Neural progenitor cell (in vitro differentiated cells): ENCODE measurements around the gene ENAH. TPM values are rescaled to one million over a fixed set of nuclear protein-coding genes. Genes with fewer than 3 reads are reported as not detected.

ENCODE experiments used
- DNase-seq: peaks from one replicate; pipeline ENCODE4 v3.0.0-alpha.2; 2016; ENCODE audit warnings: low spot score
- H2AFZ ChIP-seq: fragments of 200-600 bp; sonication (generic); replicated peaks from 2 replicates; pipeline ENCODE4 v1.6.1; 2016; ENCODE audit warnings: antibody characterized with exemption
- H3F3A ChIP-seq: fragments of 200-600 bp; sonication (generic); 2 replicates; pipeline ENCODE4 v1.6.1; 2016; ENCODE audit warnings: antibody characterized with exemption, low read depth
- H3K27ac ChIP-seq: fragments of 200-600 bp; sonication (generic); 2 replicates; pipeline ENCODE4 v1.5.1; 2016; ENCODE audit warnings: mild to moderate bottlenecking
- H3K27me3 ChIP-seq: fragments of 200-600 bp; sonication (generic); 2 replicates; pipeline ENCODE4 v1.6.1; 2016; ENCODE audit warnings: mild to moderate bottlenecking, moderate library complexity
- H3K36me3 ChIP-seq: fragments of 200-600 bp; sonication (generic); 2 replicates; pipeline ENCODE4 v1.5.1; 2016
- H3K4me1 ChIP-seq: fragments of 200-600 bp; sonication (generic); 2 replicates; pipeline ENCODE4 v1.6.1; 2016; ENCODE audit warnings: mixed run types
- H3K4me2 ChIP-seq: fragments of 200-600 bp; sonication (generic); 2 replicates; pipeline ENCODE4 v1.6.1; 2016
- H3K4me3 ChIP-seq: fragments of 200-600 bp; sonication (generic); 2 replicates; pipeline ENCODE4 v1.5.1; 2016
- H3K79me2 ChIP-seq: fragments of 200-600 bp; sonication (generic); 2 replicates; pipeline ENCODE4 v1.6.1; 2016; ENCODE audit warnings: low read depth
- H3K9ac ChIP-seq: fragments of 200-600 bp; sonication (generic); 2 replicates; pipeline ENCODE4 v1.6.1; 2016
- H3K9me3 ChIP-seq: fragments of 200-600 bp; sonication (generic); 2 replicates; pipeline ENCODE4 v1.5.1; 2016; ENCODE audit warnings: low read depth
- H4K20me1 ChIP-seq: fragments of 200-600 bp; sonication (generic); 2 replicates; pipeline ENCODE4 v1.6.1; 2016; ENCODE audit warnings: low read depth
- H3K27ac Mint-ChIP-seq: 3 replicates; pipeline ENCODE4 v1.8.0; 2021; ENCODE audit warnings: mixed read lengths
- H3K27me3 Mint-ChIP-seq: 2 replicates; pipeline ENCODE4 v1.8.0; 2022; ENCODE audit warnings: low read depth, mild to moderate bottlenecking, inconsistent platforms, moderate library complexity, mixed read lengths; ENCODE audit not compliant: insufficient read depth
- H3K36me3 Mint-ChIP-seq: 3 replicates; pipeline ENCODE4 v1.8.0; 2021; ENCODE audit warnings: mixed read lengths
- H3K4me1 Mint-ChIP-seq: 3 replicates; pipeline ENCODE4 v1.8.0; 2021; ENCODE audit warnings: mixed read lengths
- H3K4me3 Mint-ChIP-seq: 3 replicates; pipeline ENCODE4 v1.8.0; 2021; ENCODE audit warnings: mild to moderate bottlenecking, moderate library complexity, mixed read lengths
- H3K9me3 Mint-ChIP-seq: 3 replicates; pipeline ENCODE4 v1.8.0; 2020; ENCODE audit warnings: mixed read lengths
- EZH2 ChIP-seq: fragments of 200-600 bp; sonication (generic); IDR thresholded peaks from 2 replicates; pipeline ENCODE4 v1.6.1; 2017; ENCODE audit warnings: antibody characterized with exemption, mild to moderate bottlenecking, moderate library complexity
- EZH2phosphoT487 ChIP-seq: fragments of 200-600 bp; sonication (generic); IDR thresholded peaks from 2 replicates; pipeline ENCODE4 v1.6.1; 2017; ENCODE audit warnings: antibody characterized with exemption
- total RNA-seq: library from RNA; depleted of rRNA; stranded (reverse); fragments of >200 nt; gene quantifications from 2 replicates; pipeline ENCODE4 v1.2.3, GENCODE V29; 2015; ENCODE audit warnings: low replicate concordance
- TF ChIP-seq, protein P1 (sequence below): fragments of 200-600 bp; sonication (generic); IDR thresholded peaks from 2 replicates; pipeline ENCODE4 v1.5.1; 2017; ENCODE audit warnings: antibody characterized with exemption, mild to moderate bottlenecking

ENAH gene
- total RNA-seq, 1 donor from 2014 or later = 346 TPM

DNA sequence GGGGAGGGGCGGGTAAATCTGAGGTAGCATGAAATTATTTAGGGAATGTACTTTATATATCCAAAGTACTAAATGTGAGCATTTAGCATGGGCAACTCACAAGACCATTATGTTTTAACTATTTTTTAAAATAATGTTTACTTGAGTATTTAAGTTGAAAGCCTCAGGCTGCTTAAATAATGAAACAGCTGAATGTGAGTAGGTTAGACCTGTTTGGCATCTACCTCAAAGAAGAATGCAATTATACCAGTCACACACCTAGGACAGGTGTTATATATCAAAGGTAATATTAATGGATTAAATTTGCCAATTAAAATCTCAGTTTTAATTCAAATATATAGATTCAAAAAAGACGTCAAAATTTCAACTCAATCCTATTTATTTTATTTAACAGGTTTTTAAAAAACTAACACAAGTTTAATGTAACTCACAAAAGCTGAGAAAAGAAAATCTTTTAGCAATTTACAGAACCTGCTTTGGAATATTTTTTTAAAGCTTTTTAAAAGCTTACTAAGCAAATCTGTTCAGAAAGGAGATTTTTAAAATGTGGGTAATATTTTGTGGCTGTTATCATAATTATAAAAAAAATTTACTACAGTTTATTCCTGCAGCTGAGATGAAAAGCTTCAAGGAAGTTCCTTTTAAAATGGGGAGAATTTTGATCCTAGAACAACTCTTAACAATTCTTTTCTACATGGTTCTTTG is 120.5 kb downstream of the ENAH start:
- Histone ChIP-seq H4K20me1 (peaks cover 84% of the 10 kb centered on the region), H3F3A (peaks cover 12% of the 10 kb centered on the region), H3K4me3 (no peak overlapping the region), H2AFZ (no peak overlapping the region), H3K27me3 (no peaks in the 10 kb centered on the region), H3K9me3 (no peaks in the 10 kb centered on the region), H3K36me3 (peaks cover 7% of the 10 kb centered on the region), H3K79me2 (peaks cover 99% of the 10 kb centered on the region), H3K9ac (no peak overlapping the region), H3K27ac (no peak overlapping the region), H3K4me1 (peaks cover 36% of the 10 kb centered on the region), H3K4me2 (peak overlapping the region; percentile 40)
- Mint-ChIP-seq H3K4me3 (no peak overlapping the region), H3K27me3 (no peaks in the 10 kb centered on the region), H3K4me1 (peaks cover 33% of the 10 kb centered on the region), H3K36me3 (peaks cover 5% of the 10 kb centered on the region), H3K27ac (no peak overlapping the region), H3K9me3 (no peaks in the 10 kb centered on the region)
- no peak for DNase-seq
- TF ChIP-seq EZH2phosphoT487 = no peak
- no peak for TF ChIP-seq EZH2
- TF ChIP-seq, protein P1, sequence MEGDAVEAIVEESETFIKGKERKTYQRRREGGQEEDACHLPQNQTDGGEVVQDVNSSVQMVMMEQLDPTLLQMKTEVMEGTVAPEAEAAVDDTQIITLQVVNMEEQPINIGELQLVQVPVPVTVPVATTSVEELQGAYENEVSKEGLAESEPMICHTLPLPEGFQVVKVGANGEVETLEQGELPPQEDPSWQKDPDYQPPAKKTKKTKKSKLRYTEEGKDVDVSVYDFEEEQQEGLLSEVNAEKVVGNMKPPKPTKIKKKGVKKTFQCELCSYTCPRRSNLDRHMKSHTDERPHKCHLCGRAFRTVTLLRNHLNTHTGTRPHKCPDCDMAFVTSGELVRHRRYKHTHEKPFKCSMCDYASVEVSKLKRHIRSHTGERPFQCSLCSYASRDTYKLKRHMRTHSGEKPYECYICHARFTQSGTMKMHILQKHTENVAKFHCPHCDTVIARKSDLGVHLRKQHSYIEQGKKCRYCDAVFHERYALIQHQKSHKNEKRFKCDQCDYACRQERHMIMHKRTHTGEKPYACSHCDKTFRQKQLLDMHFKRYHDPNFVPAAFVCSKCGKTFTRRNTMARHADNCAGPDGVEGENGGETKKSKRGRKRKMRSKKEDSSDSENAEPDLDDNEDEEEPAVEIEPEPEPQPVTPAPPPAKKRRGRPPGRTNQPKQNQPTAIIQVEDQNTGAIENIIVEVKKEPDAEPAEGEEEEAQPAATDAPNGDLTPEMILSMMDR = no peak

DNA sequence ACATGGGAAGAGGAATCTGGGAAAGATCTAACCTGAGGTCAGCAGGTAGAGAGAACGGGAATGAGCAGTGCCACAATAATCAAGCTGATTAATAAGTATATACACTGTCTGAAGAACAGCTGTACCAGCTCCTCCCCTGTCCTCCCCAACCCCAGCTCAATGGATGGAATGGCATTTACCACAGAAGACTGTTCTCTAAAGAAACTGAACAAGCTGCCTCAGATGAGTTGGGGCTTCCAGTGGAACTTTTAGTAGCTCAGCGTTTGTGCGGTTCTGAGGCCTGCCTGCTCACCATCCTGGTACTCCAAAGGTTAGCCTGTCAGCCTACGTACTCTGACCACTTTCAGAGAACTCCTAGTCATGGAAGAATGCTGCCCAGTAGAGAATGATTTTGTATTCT is 123.2 kb downstream of the ENAH start:
- Histone ChIP-seq H3K4me2 (no peak overlapping the region), H3K4me3 (no peak overlapping the region), H3K27me3 (no peaks in the 10 kb centered on the region), H3F3A (peaks cover 17% of the 10 kb centered on the region), H3K9ac (no peak overlapping the region), H3K27ac (no peak overlapping the region), H4K20me1 (peaks cover 83% of the 10 kb centered on the region), H3K79me2 (peaks cover 98% of the 10 kb centered on the region), H3K9me3 (no peaks in the 10 kb centered on the region), H3K4me1 (peaks cover 39% of the 10 kb centered on the region), H3K36me3 (peaks cover 7% of the 10 kb centered on the region), H2AFZ (no peak overlapping the region)
- no peak for TF ChIP-seq EZH2
- TF ChIP-seq, protein P1 = no peak
- no peak for TF ChIP-seq EZH2phosphoT487
- Mint-ChIP-seq H3K27ac (no peak overlapping the region), H3K4me3 (no peak overlapping the region), H3K9me3 (no peaks in the 10 kb centered on the region), H3K36me3 (peaks cover 19% of the 10 kb centered on the region), H3K27me3 (no peaks in the 10 kb centered on the region), H3K4me1 (peaks cover 20% of the 10 kb centered on the region)
- DNase-seq = no peak

DNA sequence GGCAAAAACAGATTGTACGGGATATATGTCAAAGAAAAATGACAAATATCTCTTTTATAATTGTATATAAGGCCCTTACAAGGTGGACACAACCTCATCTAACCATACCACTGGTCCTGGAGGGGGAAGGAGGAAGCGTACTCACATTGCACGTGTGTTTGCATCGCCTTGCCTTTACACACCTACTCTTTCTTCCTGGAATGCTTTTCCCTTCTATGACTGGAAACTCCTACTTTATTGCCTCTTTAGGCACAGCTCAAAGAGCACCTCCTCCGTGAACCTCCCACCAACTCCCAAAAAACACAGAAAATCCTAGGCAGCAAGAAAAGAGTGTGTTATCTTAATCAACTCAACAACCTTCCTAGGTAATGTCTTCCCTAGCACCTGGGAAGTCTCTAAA is 125.3 kb downstream of the ENAH start:
- H3K9me3 Mint-ChIP-seq = no peaks in the 10 kb centered on the region
- Histone ChIP-seq H4K20me1 (peaks cover 61% of the 10 kb centered on the region), H3K27ac (no peak overlapping the region), H3K36me3 (peaks cover 12% of the 10 kb centered on the region), H3K4me1 (peaks cover 17% of the 10 kb centered on the region), H3K9ac (no peak overlapping the region), H3K9me3 (no peaks in the 10 kb centered on the region), H3K4me2 (no peak overlapping the region), H2AFZ (no peak overlapping the region), H3K4me3 (no peak overlapping the region), H3F3A (peaks cover 32% of the 10 kb centered on the region), H3K27me3 (no peaks in the 10 kb centered on the region), H3K79me2 (peaks cover 97% of the 10 kb centered on the region)
- no peak for TF ChIP-seq EZH2phosphoT487
- TF ChIP-seq, protein P1 = no peak
- no peak for TF ChIP-seq EZH2
- no peaks in the 10 kb centered on the region for H3K4me1 Mint-ChIP-seq
- no peak overlapping the region for H3K27ac Mint-ChIP-seq
- H3K27me3 Mint-ChIP-seq = no peaks in the 10 kb centered on the region
- no peak for DNase-seq
- H3K4me3 Mint-ChIP-seq = no peak overlapping the region
- peaks cover 23% of the 10 kb centered on the region for H3K36me3 Mint-ChIP-seq
